K562 (cell line): ENCODE measurements around the gene ST7. TPM values are rescaled to one million over a fixed set of nuclear protein-coding genes. Genes with fewer than 3 reads are reported as not detected.

Experiments
- ATAC-seq: fragments of 200-7000 bp; cut with Tn5 transposase; 3 replicates; pipeline ENCODE4 v1.9.1; 2020; ENCODE audit warnings: moderate library complexity
- BruUV-seq: library from RNA; stranded (reverse); fragments of 400-500 nt; replicated peaks from 2 replicates; lab custom pipeline; 2021; lab: Mats Ljungman, UMichigan
- CTCF ChIA-PET: fragments of 300-600 bp; formaldehyde crosslinking; extraction: SDS; loops from one replicate; lab custom pipeline; 2021; ENCODE audit warnings: low intra/inter-chr PET ratio; lab: Yijun Ruan, JAX
- POLR2A ChIA-PET: fragments of 300-600, 350-650 bp; sonication (Branson Sonifier 250); formaldehyde crosslinking; extraction: SDS; loops from one replicate; lab custom pipeline; 2021; ENCODE audit warnings: antibody characterized with exemption, inconsistent platforms; lab: Yijun Ruan, JAX
- DNase-seq, 4 experiments: peaks; one replicate each; pipeline versions ENCODE4 v3.0.0 to v3.0.0-alpha.2; 2011 to 2018; ENCODE audit warnings: low spot score in 3 of 4, mixed read lengths in 3 of 4; ENCODE audit errors: extremely low read depth in 1 of 4
- FAIRE-seq: peaks from 2 replicates; lab custom pipeline; 2011; peaks lifted over from hg19 to GRCh38; lab: Jason Lieb, UNC
- H2AFZ ChIP-seq: 2 replicates; pipeline ENCODE4 v1.6.0; 2011; ENCODE audit warnings: low read depth, low read length, control low read depth, inconsistent platforms
- H3K27ac ChIP-seq: fragments of 200-600 bp; 3 replicates; pipeline ENCODE4 v1.8.0; 2011; ENCODE audit warnings: low read depth, mild to moderate bottlenecking, control low read depth, inconsistent platforms, low read length, moderate library complexity, mixed read lengths; ENCODE audit errors: extremely low read depth
- H3K27me3 ChIP-seq, 2 experiments: fragments of 300-600 bp in 1 of 2; 2 replicates in 1 of 2; 3 replicates in 1 of 2; pipeline versions ENCODE4 v1.6.0 to v1.8.0; 2011; ENCODE audit warnings: inconsistent platforms in 2 of 2, low read length in 2 of 2, mild to moderate bottlenecking in 1 of 2, mixed read lengths in 1 of 2, moderate library complexity in 1 of 2; ENCODE audit not compliant: control insufficient read depth in 2 of 2, insufficient read depth in 2 of 2
- H3K36me3 ChIP-seq: fragments of 300-600 bp; 3 replicates; pipeline ENCODE4 v1.8.0; 2011; ENCODE audit warnings: mild to moderate bottlenecking, low read length, inconsistent platforms; ENCODE audit not compliant: control insufficient read depth, insufficient read depth
- H3K4me1 ChIP-seq, 2 experiments: fragments of 200-600 bp in 1 of 2; replicated peaks in 1 of 2; 2 replicates in 1 of 2; 3 replicates in 1 of 2; pipeline versions ENCODE4 v1.5.1 to v1.8.0; 2011; ENCODE audit warnings: inconsistent platforms in 2 of 2, low read length in 2 of 2, mild to moderate bottlenecking in 1 of 2, mixed read lengths in 1 of 2, moderate library complexity in 1 of 2; ENCODE audit not compliant: control insufficient read depth in 2 of 2, insufficient read depth in 2 of 2
- H3K4me2 ChIP-seq: 2 replicates; pipeline ENCODE4 v1.6.1; 2011; ENCODE audit warnings: low read length, control low read depth, inconsistent platforms, mixed read lengths; ENCODE audit not compliant: insufficient read depth
- H3K4me3 ChIP-seq: fragments of 200-600 bp; sonication (generic), shearing (Covaris generic); 2 replicates; pipeline ENCODE4 v1.5.1; 2016; ENCODE audit warnings: control low read depth, inconsistent platforms
- H3K79me2 ChIP-seq: fragments of 200-600 bp; 3 replicates; pipeline ENCODE4 v1.8.0; 2011; ENCODE audit warnings: low read length, inconsistent platforms; ENCODE audit not compliant: control insufficient read depth, insufficient read depth
- H3K9ac ChIP-seq, 2 experiments: 2 replicates each; pipeline versions ENCODE4 v1.6.0 to v1.6.1; 2011; ENCODE audit warnings: low read depth in 2 of 2, low read length in 2 of 2, control low read depth in 1 of 2, inconsistent platforms in 1 of 2, mild to moderate bottlenecking in 1 of 2, mixed read lengths in 1 of 2; ENCODE audit not compliant: insufficient read depth in 1 of 2
- H3K9me1 ChIP-seq: one replicate; pipeline ENCODE4 v1.6.0; 2011; ENCODE audit warnings: inconsistent platforms, mild to moderate bottlenecking, low read length, moderate library complexity; ENCODE audit not compliant: control insufficient read depth, insufficient read depth
- H3K9me3 ChIP-seq: replicated peaks from 2 replicates; pipeline ENCODE4 v1.5.1; 2011; ENCODE audit warnings: low read depth, low read length, inconsistent platforms; ENCODE audit not compliant: control insufficient read depth, insufficient read depth
- H4K20me1 ChIP-seq: replicated peaks from 2 replicates; pipeline ENCODE4 v1.6.1; 2011; ENCODE audit warnings: low read length, inconsistent platforms, mixed read lengths; ENCODE audit not compliant: control insufficient read depth, insufficient read depth
- CEBPB ChIP-seq: fragments of 450-650 bp; IDR thresholded peaks from 2 replicates; pipeline ENCODE4 v1.6.1; 2016; ENCODE audit warnings: missing genetic modification characterization, missing compliant biosample characterization
- CEBPG ChIP-seq, 3 experiments: fragments of 200-800 bp in 1 of 3; sonication (Bioruptor generic) in 1 of 3; sonication (generic) in 1 of 3; formaldehyde crosslinking in 1 of 3; IDR thresholded peaks in 2 of 3; conservative IDR thresholded peaks in 1 of 3; 2 replicates each; pipeline versions ENCODE4 v1.6.1 to v1.8.0; 2016 to 2022; ENCODE audit warnings: missing compliant biosample characterization in 2 of 3, missing genetic modification characterization in 2 of 3, mild to moderate bottlenecking in 1 of 3, missing genetic modification reagents in 1 of 3
- CSDE1 ChIP-seq, 2 experiments: fragments of 450-650 bp; IDR thresholded peaks; 2 replicates each; pipeline ENCODE4 v1.6.1; 2016; ENCODE audit warnings: mild to moderate bottlenecking in 1 of 2
- GATA2 ChIP-seq: sonication (generic); formaldehyde crosslinking; IDR thresholded peaks from 2 replicates; pipeline ENCODE4 v1.4.0; 2020; ENCODE audit warnings: mild to moderate bottlenecking, missing genetic modification reagents
- ID3 ChIP-seq, 2 experiments: fragments of 250-450 bp in 1 of 2; fragments of 450-650 bp in 1 of 2; sonication (Bioruptor Pico) in 1 of 2; IDR thresholded peaks; 2 replicates each; pipeline versions ENCODE4 v1.6.1 to v1.8.0; 2016 to 2021; ENCODE audit warnings: mild to moderate bottlenecking in 2 of 2, moderate library complexity in 2 of 2, missing compliant biosample characterization in 1 of 2, missing genetic modification characterization in 1 of 2
- PTTG1 ChIP-seq: fragments of 450-650 bp; IDR thresholded peaks from 2 replicates; pipeline ENCODE4 v1.6.1; 2016; ENCODE audit warnings: low read depth, mild to moderate bottlenecking, missing genetic modification characterization, missing compliant biosample characterization
- SREBF2 ChIP-seq: sonication (generic); formaldehyde crosslinking; IDR thresholded peaks from 2 replicates; pipeline ENCODE4 v1.4.0; 2020; ENCODE audit warnings: mild to moderate bottlenecking, missing genetic modification reagents
- TAL1 ChIP-seq: fragments of 450-650 bp; IDR thresholded peaks from 2 replicates; pipeline ENCODE4 v1.6.1; 2016; ENCODE audit warnings: mild to moderate bottlenecking
- TBL1XR1 ChIP-seq, 2 experiments: IDR thresholded peaks; 2 replicates each; pipeline ENCODE4 v1.6.1; 2012; ENCODE audit warnings: improper control_type of control experiment in 2 of 2, low read length in 2 of 2, mild to moderate bottlenecking in 1 of 2
- TCF7L2 ChIP-seq: fragments of 150-350 bp; IDR thresholded peaks from 2 replicates; pipeline ENCODE4 v1.6.1; 2016; ENCODE audit warnings: low read depth, mild to moderate bottlenecking, low read length, moderate library complexity
- THAP7 ChIP-seq: fragments of 250-450 bp; sonication (Bioruptor Pico); IDR thresholded peaks from 2 replicates; pipeline ENCODE4 v1.5.0; 2021
- ZNF184 ChIP-seq: sonication (generic); formaldehyde crosslinking; IDR thresholded peaks from 2 replicates; pipeline ENCODE4 v1.5.0; 2020; ENCODE audit warnings: missing genetic modification reagents
- ZNF584 ChIP-seq: fragments of 200-800 bp; sonication (Bioruptor generic); IDR thresholded peaks from 2 replicates; pipeline ENCODE4 v1.6.1; 2016; ENCODE audit warnings: low read depth, mild to moderate bottlenecking, missing genetic modification characterization, missing compliant biosample characterization
- WGBS: fragments of 100-300 bp; shearing (Covaris generic); methylation state at CpG from one replicate; pipeline ENCODE4 v1.1.6; 2016; ENCODE audit warnings: low coverage, mixed read lengths; ENCODE audit not compliant: insufficient coverage; ENCODE audit errors: missing lambda C conversion rate; 5-methylcytosine and 5-hydroxymethylcytosine counted together
- in situ Hi-C: fragments of 300-500 bp; cut with MboI; formaldehyde crosslinking; loops from 4 replicates; pipeline ENCODE4 v1.15.0; 2018; ENCODE audit warnings: inconsistent platforms, mixed read lengths
- intact Hi-C: fragments of 100-400 bp; cut with micrococcal nuclease; formaldehyde crosslinking; loops from 2 replicates; pipeline ENCODE4 v1.14.2; 2022
- polyA plus RNA-seq, 8 experiments: library from polyadenylated mRNA; depleted of rRNA in 4 of 8; stranded (reverse) in 5 of 8; unstranded in 3 of 8; fragments of >200 nt; fragmentation: Nextera tagmentation in 2 of 8; fragmentation: Illumina TruSeq in 1 of 8; extraction: Ambion mirVana in 2 of 8; extraction: Trizol in 1 of 8; gene quantifications; 2 replicates each; pipeline versions ENCODE4 v1.2.1 to v1.2.3, GENCODE V29; 2011 to 2014; ENCODE audit warnings: inconsistent platforms in 1 of 8, missing spikeins in 1 of 8
- total RNA-seq, 7 experiments: library from RNA; depleted of rRNA in 6 of 7; stranded (reverse); fragments of >200 nt in 6 of 7; fragmentation: Illumina TruSeq in 2 of 7; extraction: Trizol in 2 of 7; gene quantifications; 2 replicates each; pipeline versions ENCODE4 v1.2.1 to v1.2.3, GENCODE V29; 2011 to 2021; ENCODE audit warnings: low replicate concordance in 1 of 7

Gene ST7
- total and polyA plus RNA-seq, 9 of the 15 experiments (the other 6 are each of a cell fraction or from before 2014, with no cell fraction given): 23.9 to 56.3 (median 36.9) TPM

- TF ChIP-seq PTTG1 (tag): no peak
- TF ChIP-seq THAP7 (CRISPR knock-in tag): no peak
- no peak for TF ChIP-seq ID3 (CRISPR knock-in tag; IDR thresholded peaks at IDR 0.05)
- no peak for TF ChIP-seq ID3 (tag; IDR thresholded peaks at IDR 0.05)
- TF ChIP-seq GATA2 (CRISPR knock-in tag): no peak
- TF ChIP-seq SREBF2 (CRISPR knock-in tag): no peak
- TF ChIP-seq ZNF184 (CRISPR knock-in tag): no peak
- TF ChIP-seq, all 486 proteins: peak for 0
Observed at GRCh38 chr7:117065571-117066150, 112.4 kb downstream of the ST7 start (continued).

- Histone ChIP-seq H3K9ac (no peak overlapping the region), H3K36me3 (no peaks in the 10 kb centered on the region; the same call in 2 of the 3 replicates), H3K27ac (no peak overlapping the region), H3K4me3 (no peak overlapping the region), H3K27me3 (no peaks in the 10 kb centered on the region), H3K9me1 (no peaks in the 10 kb centered on the region), H3K79me2 (peaks cover 57% of the 10 kb centered on the region), H2AFZ (no peak overlapping the region), H4K20me1 (no peaks in the 10 kb centered on the region), H3K4me2 (no peak overlapping the region), H3K9me3 (no peaks in the 10 kb centered on the region), H3K4me1 (peaks cover 4% of the 10 kb centered on the region in 2 experiments; a peak in 3 of 5 replicates)
- intact Hi-C loops: no loop called here
- in situ Hi-C loops: no loop called here
- CTCF ChIA-PET: no interaction called here
- TF ChIP-seq TAL1 (no peak), TCF7L2 (no peak), CEBPB (peak; percentile 67), ZNF584 (CRISPR knock-in tag) (no peak), TBL1XR1 (IDR thresholded peaks at IDR 0.05; ENCODE audit: low read length in 2 of 2) (no peak), CSDE1 (IDR thresholded peaks at IDR 0.05) (no peak), CEBPG (CRISPR knock-in tag; IDR thresholded peaks at IDR 0.05) (no peak), CEBPG (tag; conservative IDR thresholded peaks at IDR 0.05 in 1 of 2, IDR thresholded peaks at IDR 0.05 in 1 of 2) (0 out of 4 replicates have a peak, but pooled peaks of 1 of the 2 experiments have one; percentile 55)
- ATAC-seq (no peak), FAIRE-seq (no peak), DNase-seq (no peak)
- WGBS: 94% methylated on average over 2 of the region's 3 CpGs
- BruUV-seq: no TSS peak
- POLR2A ChIA-PET: no interaction called here
Observed at GRCh38 chr7:117066668-117067067, 113.4 kb downstream of the ST7 start.
